Breast epithelium (tissue), 3 donors: ENCODE results near the gene PPRC1.

Experiments
- POLR2A ChIP-seq: fragments of 450-650 bp; IDR thresholded peaks from one replicate; pipeline ENCODE4 v1.6.1; 2016; ENCODE audit warnings: antibody characterized with exemption, mild to moderate bottlenecking, moderate library complexity
- POLR2AphosphoS5 ChIP-seq, 3 donors: sonication (generic); formaldehyde crosslinking; IDR thresholded peaks; one replicate each; pipeline ENCODE4 v1.6.1; 2017; ENCODE audit warnings: antibody characterized with exemption in 3 of 3
- TF ChIP-seq, protein P1 (sequence below), 3 donors: fragments of 450-650 bp; IDR thresholded peaks; one replicate each; pipeline ENCODE4 v1.5.1; 2016 to 2017; ENCODE audit warnings: antibody characterized with exemption in 3 of 3, mild to moderate bottlenecking in 3 of 3, moderate library complexity in 3 of 3

DNA sequence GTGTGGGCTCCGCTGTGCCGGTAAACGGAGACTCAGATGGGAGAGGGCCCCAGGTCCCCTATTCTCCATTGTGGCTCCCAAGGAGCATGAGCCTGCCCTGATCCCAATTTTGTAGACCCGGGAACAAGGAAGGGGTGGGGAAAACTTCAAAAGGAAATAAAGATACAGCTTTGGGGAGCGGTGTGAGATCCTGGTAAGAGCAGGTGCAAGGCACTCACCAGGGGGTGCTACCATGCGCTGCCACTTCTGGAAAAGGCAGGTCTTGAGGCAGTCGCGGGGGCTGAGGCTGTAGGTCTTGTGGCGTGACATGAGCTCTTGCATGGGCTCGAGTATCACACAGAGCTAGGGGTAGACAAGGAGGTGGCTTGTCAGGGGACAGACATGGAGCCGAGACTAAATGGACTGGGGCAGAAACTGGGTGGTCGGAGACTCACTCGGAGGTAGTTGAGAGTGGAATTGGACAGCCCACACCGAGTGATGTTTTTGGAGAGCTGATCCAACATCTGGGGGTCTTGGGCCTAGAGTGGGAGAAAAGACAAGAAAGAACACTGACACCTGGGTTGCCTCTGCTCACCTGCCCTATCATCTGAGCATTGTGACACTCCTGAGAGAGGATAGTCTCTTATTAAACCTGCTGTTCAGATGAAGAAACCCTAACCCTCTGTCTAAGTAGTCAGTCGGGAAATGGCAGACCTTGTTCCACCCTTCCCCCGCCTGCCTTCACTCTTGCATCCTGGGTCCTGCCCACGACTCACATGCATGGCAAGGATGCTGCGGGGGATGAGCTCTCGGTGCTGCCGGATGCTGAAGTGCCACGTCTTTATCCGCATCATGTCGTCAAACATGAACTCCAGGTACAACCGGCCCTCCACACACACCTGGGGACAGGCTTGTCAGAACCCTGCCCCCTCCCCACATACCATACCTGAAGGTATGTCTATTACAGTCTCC lies 23.4 kb upstream of the PPRC1 start:
- TF ChIP-seq, protein P1, sequence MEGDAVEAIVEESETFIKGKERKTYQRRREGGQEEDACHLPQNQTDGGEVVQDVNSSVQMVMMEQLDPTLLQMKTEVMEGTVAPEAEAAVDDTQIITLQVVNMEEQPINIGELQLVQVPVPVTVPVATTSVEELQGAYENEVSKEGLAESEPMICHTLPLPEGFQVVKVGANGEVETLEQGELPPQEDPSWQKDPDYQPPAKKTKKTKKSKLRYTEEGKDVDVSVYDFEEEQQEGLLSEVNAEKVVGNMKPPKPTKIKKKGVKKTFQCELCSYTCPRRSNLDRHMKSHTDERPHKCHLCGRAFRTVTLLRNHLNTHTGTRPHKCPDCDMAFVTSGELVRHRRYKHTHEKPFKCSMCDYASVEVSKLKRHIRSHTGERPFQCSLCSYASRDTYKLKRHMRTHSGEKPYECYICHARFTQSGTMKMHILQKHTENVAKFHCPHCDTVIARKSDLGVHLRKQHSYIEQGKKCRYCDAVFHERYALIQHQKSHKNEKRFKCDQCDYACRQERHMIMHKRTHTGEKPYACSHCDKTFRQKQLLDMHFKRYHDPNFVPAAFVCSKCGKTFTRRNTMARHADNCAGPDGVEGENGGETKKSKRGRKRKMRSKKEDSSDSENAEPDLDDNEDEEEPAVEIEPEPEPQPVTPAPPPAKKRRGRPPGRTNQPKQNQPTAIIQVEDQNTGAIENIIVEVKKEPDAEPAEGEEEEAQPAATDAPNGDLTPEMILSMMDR (IDR thresholded peaks at IDR 0.05), result no peak
- TF ChIP-seq POLR2AphosphoS5 (IDR thresholded peaks at IDR 0.05), result no peak
- no peak for TF ChIP-seq POLR2A
